Lung (tissue), 12 donors: ENCODE data around the gene SLC29A3. TPM values are rescaled to one million over a fixed set of nuclear protein-coding genes. Genes with fewer than 3 reads are reported as not detected.

ENCODE experiments used
- ATAC-seq: fragments of 200-7000 bp; cut with Tn5 transposase; one replicate; pipeline ENCODE4 v1.9.1; 2020; ENCODE audit warnings: moderate number of reproducible peaks; ENCODE audit not compliant: insufficient read depth, low FRiP score
- DNase-seq, 3 donors: peaks; one replicate each; pipeline ENCODE4 v3.0.0-alpha.2; 2013 to 2017
- H3K27ac ChIP-seq, 2 donors: one replicate each; pipeline ENCODE4 v1.5.1; 2013; ENCODE audit warnings: mild to moderate bottlenecking in 2 of 2, moderate library complexity in 2 of 2, control low read depth in 1 of 2, inconsistent platforms in 1 of 2, low read depth in 1 of 2, low read length in 1 of 2
- H3K27me3 ChIP-seq, 3 donors: one replicate each; pipeline ENCODE4 v1.5.1; 2013; ENCODE audit warnings: low read length in 2 of 3; ENCODE audit not compliant: control insufficient read depth in 3 of 3, insufficient read depth in 3 of 3
- H3K36me3 ChIP-seq, 4 donors: one replicate each; pipeline ENCODE4 v1.5.1; 2013; ENCODE audit warnings: low read length in 4 of 4, mild to moderate bottlenecking in 1 of 4, moderate library complexity in 1 of 4; ENCODE audit not compliant: control insufficient read depth in 4 of 4, insufficient read depth in 4 of 4
- H3K4me1 ChIP-seq, 5 donors: one replicate each; pipeline ENCODE4 v1.5.1; 2013; ENCODE audit warnings: low read length in 5 of 5, mild to moderate bottlenecking in 2 of 5, moderate library complexity in 1 of 5; ENCODE audit not compliant: control insufficient read depth in 5 of 5, insufficient read depth in 5 of 5
- H3K4me3 ChIP-seq: one replicate; pipeline ENCODE4 v1.5.1; 2013; ENCODE audit warnings: mild to moderate bottlenecking, control low read depth, moderate library complexity
- H3K9ac ChIP-seq, 2 donors: one replicate each; pipeline ENCODE4 v1.5.1; 2013; ENCODE audit warnings: low read length in 2 of 2, control low read depth in 1 of 2; ENCODE audit not compliant: insufficient read depth in 1 of 2
- H3K9me3 ChIP-seq, 4 donors: one replicate each; pipeline ENCODE4 v1.5.1; 2013; ENCODE audit warnings: low read length in 3 of 4, mild to moderate bottlenecking in 1 of 4, moderate library complexity in 1 of 4; ENCODE audit not compliant: control insufficient read depth in 4 of 4, insufficient read depth in 3 of 4
- WGBS, 2 donors: extraction: QIAGEN DNeasy Blood & Tissue Kit; methylation state at CpG; one replicate each; pipeline ENCODE4 v1.1.7; 2013; 5-methylcytosine and 5-hydroxymethylcytosine counted together
- polyA plus RNA-seq, 2 donors: library from polyadenylated mRNA; stranded (reverse); fragments of 200-250 nt; gene quantifications; one replicate each; pipeline ENCODE4 v1.2.1, GENCODE V29; 2013
- total RNA-seq, 2 donors: library from RNA; depleted of rRNA in 1 of 2; stranded (reverse); fragments of >200 nt in 1 of 2; gene quantifications; one replicate each; pipeline ENCODE4 v1.2.1, GENCODE V29; 2014 to 2021
- TF ChIP-seq, protein P1 (sequence below): IDR thresholded peaks from 2 replicates; pipeline ENCODE4 v1.5.1; 2012; ENCODE audit warnings: mild to moderate bottlenecking; ENCODE audit errors: control extremely low read depth, extremely low read depth
- donor health status: control.
- donor health status: control.
- donor health status: Bipolar disorder and iron deficiency.
- donor health status: healthy.
- donor health status: DM: yes; HTN: yes; CAD: no.

The SLC29A3 gene
- total and polyA plus RNA-seq, 4 donors = 4.9 to 9.6 (median 5.4) TPM

DNA sequence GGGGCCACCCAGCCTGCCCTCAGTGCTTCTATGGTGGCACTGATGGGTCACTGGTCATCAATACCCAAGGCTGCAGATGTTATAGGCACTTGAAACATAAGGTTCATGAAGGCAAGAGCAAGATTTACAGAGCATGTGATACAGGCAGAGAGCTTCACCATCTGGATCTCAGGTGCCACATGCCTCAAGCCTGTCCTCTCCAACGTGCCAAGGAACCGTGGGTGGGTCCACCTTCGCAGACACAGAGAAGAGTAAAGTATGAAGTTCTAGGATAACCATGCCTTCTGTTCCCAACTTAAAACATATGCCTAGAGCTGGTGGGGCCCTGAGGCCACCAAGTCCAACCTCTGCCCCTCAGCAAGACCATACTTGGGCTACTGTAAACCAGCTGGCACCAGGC, 51.0 kb downstream of the SLC29A3 start:
- Histone ChIP-seq H3K9me3 (peaks cover 0 to 3% (median 0%) of the 10 kb centered on the region in 4 donors), H3K36me3 (no peaks in the 10 kb centered on the region), H3K27me3 (no peaks in the 10 kb centered on the region), H3K9ac (no peak overlapping the region), H3K4me1 (peaks cover 0 to 1% (median 0%) of the 10 kb centered on the region in 5 donors), H3K4me3 (no peak overlapping the region), H3K27ac (no peak overlapping the region)
- WGBS, 2 donors = 88 to 97% methylated on average over 3 of the region's 3 CpGs
- TF ChIP-seq, protein P1, sequence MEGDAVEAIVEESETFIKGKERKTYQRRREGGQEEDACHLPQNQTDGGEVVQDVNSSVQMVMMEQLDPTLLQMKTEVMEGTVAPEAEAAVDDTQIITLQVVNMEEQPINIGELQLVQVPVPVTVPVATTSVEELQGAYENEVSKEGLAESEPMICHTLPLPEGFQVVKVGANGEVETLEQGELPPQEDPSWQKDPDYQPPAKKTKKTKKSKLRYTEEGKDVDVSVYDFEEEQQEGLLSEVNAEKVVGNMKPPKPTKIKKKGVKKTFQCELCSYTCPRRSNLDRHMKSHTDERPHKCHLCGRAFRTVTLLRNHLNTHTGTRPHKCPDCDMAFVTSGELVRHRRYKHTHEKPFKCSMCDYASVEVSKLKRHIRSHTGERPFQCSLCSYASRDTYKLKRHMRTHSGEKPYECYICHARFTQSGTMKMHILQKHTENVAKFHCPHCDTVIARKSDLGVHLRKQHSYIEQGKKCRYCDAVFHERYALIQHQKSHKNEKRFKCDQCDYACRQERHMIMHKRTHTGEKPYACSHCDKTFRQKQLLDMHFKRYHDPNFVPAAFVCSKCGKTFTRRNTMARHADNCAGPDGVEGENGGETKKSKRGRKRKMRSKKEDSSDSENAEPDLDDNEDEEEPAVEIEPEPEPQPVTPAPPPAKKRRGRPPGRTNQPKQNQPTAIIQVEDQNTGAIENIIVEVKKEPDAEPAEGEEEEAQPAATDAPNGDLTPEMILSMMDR = no peak
- DNase-seq (no peak), ATAC-seq (no peak)

DNA sequence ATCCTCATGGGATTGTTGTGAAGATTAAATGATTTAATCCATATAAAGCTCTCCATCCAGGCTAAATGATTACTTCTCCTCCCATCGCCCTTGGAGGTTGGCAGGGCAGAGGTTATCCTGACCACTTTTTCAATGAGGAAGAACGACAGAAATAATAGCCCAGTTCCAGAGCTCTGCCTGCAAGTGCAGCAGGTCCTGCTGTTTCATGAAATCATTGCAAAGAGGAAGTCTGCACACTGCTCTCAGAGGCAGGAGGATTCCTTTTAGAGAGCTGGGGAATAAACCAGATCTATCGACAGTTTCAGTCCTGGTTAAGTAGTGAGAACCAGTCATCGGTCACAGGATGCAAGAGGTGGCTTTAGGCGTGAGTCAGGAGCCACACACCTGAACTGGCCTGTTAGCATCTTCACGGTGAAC, 52.7 kb downstream of the SLC29A3 start:
- whole genome bisulfite sequencing, 2 donors = 22 to 42% methylated on average over 6 of the region's 6 CpGs
- TF ChIP-seq, protein P1 = no peak
- H3K9ac ChIP-seq = no peak overlapping the region
- no peaks in the 10 kb centered on the region for H3K27me3 ChIP-seq
- H3K4me3 ChIP-seq = no peak overlapping the region
- H3K36me3 ChIP-seq = no peaks in the 10 kb centered on the region
- H3K4me1 ChIP-seq = peaks cover 0 to 11% (median 0%) of the 10 kb centered on the region in 5 donors
- no peak for DNase-seq
- no peak overlapping the region for H3K27ac ChIP-seq
- ATAC-seq = no peak
- H3K9me3 ChIP-seq = peaks cover 0 to 3% (median 0%) of the 10 kb centered on the region in 4 donors

DNA sequence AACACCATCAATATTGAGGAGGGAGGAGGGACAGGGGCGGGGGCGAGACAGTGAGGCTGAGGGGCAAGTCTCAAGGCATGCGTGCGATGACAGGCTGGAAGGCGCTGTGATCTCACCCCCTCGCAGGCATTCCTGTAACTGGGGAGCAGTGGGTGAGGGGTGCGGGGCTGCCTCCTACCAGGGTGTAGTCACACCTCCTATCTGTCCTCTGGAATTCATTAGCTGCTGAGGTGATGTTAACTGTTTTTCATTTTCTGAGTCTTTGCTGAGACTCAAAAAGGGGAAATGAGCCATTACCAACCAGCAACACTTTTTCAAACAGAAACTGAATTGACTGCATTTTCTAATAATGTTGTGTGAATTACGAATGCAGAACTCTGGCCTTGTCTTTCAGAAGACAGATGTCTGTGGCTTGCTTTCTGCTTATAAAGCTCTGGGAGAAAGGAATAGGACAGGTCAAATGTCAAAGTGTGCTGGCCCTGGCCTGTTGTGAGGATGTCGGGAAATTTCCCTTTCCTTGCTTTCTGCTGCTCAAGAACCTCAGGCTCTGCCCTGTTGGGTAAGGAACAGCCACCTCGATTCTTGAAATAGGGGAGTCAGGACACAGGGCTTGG, 53.9 kb downstream of the SLC29A3 start:
- no peaks in the 10 kb centered on the region for H3K27me3 ChIP-seq
- 66 to 72% methylated on average over 10 of the region's 10 CpGs for WGBS, 2 donors
- DNase-seq = no peak
- TF ChIP-seq, protein P1 = no peak
- H3K9me3 ChIP-seq = no peaks in the 10 kb centered on the region
- no peaks in the 10 kb centered on the region for H3K36me3 ChIP-seq
- no peak overlapping the region for H3K9ac ChIP-seq
- ATAC-seq = no peak
- H3K27ac ChIP-seq = peak overlapping the region in 1 of 2 donors; percentile 26
- no peak overlapping the region for H3K4me3 ChIP-seq
- peaks cover 0 to 16% (median 0%) of the 10 kb centered on the region in 5 donors for H3K4me1 ChIP-seq
